Muscle layer of colon (tissue), 2 donors: ENCODE results near the gene TAOK1.

Experiments
- H3K27ac ChIP-seq: one replicate; pipeline ENCODE4 v1.7.0; 2013; ENCODE audit warnings: low read depth, mild to moderate bottlenecking, low read length, moderate library complexity
- H3K27me3 ChIP-seq, 2 donors: one replicate each; pipeline ENCODE4 v1.7.0; 2013; ENCODE audit warnings: low read length in 2 of 2, mild to moderate bottlenecking in 2 of 2; ENCODE audit not compliant: insufficient read depth in 2 of 2, control insufficient read depth in 1 of 2
- H3K36me3 ChIP-seq: one replicate; pipeline ENCODE4 v1.7.0; 2013; ENCODE audit warnings: mild to moderate bottlenecking, low read length; ENCODE audit not compliant: insufficient read depth
- H3K4me1 ChIP-seq: one replicate; pipeline ENCODE4 v1.7.0; 2013; ENCODE audit warnings: mild to moderate bottlenecking, low read length; ENCODE audit not compliant: insufficient read depth
- H3K4me3 ChIP-seq, 2 donors: one replicate each; pipeline ENCODE4 v1.7.0; 2013; ENCODE audit warnings: low read length in 2 of 2, low read depth in 1 of 2, mild to moderate bottlenecking in 1 of 2, moderate library complexity in 1 of 2
- H3K9ac ChIP-seq: one replicate; pipeline ENCODE4 v1.7.0; 2013; ENCODE audit warnings: low read length
- H3K9me3 ChIP-seq: one replicate; pipeline ENCODE4 v1.7.0; 2013; ENCODE audit warnings: mild to moderate bottlenecking, low read length
- donor health status: abdominal sarcoma.
- donor health status: Adenocarcinoma of cecum.

Gene TAOK1

GRCh38 chr17:29589524-29590410, 199.6 kb downstream of the TAOK1 start, which contains the start of gene GIT1:
Gene GIT1, minus strand, starts transcription at chr17:29589648. Its CDS starts 270 bp downstream, at chr17:29589378.
- Histone ChIP-seq H3K27ac (peak within 1 kb of the TSS; percentile 96), H3K4me3 (peak within 1 kb of the TSS; percentile 73 to 84), H3K36me3 (no peaks in the 10 kb centered on the region), H3K27me3 (no peaks in the 10 kb centered on the region), H3K4me1 (peaks cover 67% of the 10 kb centered on the region), H3K9me3 (no peaks in the 10 kb centered on the region), H3K9ac (peak within 1 kb of the TSS; percentile 60)

DNA sequence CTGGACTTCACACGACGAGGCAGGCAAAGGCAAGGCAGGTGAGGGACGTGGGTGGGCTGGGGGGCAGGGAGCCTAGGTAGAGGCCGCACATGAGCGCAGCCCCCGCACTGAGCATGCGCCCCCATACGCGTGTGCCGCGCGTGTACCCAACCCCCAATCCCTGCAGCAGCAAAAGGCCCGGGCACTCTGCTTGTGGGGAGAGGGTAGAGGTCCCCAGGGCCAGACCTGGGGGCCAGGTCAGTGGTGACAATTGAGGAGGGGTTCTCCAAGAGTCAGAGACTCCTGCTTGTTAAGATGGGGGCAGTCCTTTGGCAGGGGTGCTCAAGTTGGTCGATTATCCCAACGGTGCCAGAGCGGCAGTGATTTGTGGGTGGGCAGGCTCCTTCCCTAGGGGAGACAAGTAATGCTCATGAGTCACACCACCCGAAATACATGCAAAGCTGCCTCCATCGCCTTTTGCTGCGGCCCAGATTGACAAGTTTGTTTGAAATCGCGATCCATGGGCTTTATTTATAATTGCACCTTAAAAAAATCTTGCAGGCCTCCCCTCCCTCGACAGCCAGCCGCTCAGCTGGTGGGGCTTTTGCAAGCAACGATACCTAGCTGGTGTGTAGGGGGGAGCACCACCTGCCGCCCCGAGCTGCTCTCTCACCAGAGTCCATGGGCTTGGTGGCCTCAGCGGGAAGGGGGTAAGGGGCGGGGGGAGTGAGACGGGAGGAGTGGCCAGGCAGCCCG, 200.4 kb downstream of the TAOK1 start:
- H3K36me3 ChIP-seq: no peaks in the 10 kb centered on the region
- H3K4me1 ChIP-seq: peaks cover 60% of the 10 kb centered on the region
- no peaks in the 10 kb centered on the region for H3K9me3 ChIP-seq
- no peaks in the 10 kb centered on the region for H3K27me3 ChIP-seq
- H3K4me3 ChIP-seq: peak overlapping the region; percentile 68 to 70
- H3K27ac ChIP-seq: peak overlapping the region; percentile 71
- H3K9ac ChIP-seq: no peak overlapping the region

GRCh38 chr17:29591146-29591736, 201.1 kb downstream of the TAOK1 start:
- Histone ChIP-seq H3K9me3 (no peaks in the 10 kb centered on the region), H3K36me3 (no peaks in the 10 kb centered on the region), H3K4me1 (peaks cover 60% of the 10 kb centered on the region), H3K27ac (peak overlapping the region; percentile 71), H3K9ac (no peak overlapping the region), H3K27me3 (no peaks in the 10 kb centered on the region), H3K4me3 (peak overlapping the region; percentile 25 to 68)

DNA sequence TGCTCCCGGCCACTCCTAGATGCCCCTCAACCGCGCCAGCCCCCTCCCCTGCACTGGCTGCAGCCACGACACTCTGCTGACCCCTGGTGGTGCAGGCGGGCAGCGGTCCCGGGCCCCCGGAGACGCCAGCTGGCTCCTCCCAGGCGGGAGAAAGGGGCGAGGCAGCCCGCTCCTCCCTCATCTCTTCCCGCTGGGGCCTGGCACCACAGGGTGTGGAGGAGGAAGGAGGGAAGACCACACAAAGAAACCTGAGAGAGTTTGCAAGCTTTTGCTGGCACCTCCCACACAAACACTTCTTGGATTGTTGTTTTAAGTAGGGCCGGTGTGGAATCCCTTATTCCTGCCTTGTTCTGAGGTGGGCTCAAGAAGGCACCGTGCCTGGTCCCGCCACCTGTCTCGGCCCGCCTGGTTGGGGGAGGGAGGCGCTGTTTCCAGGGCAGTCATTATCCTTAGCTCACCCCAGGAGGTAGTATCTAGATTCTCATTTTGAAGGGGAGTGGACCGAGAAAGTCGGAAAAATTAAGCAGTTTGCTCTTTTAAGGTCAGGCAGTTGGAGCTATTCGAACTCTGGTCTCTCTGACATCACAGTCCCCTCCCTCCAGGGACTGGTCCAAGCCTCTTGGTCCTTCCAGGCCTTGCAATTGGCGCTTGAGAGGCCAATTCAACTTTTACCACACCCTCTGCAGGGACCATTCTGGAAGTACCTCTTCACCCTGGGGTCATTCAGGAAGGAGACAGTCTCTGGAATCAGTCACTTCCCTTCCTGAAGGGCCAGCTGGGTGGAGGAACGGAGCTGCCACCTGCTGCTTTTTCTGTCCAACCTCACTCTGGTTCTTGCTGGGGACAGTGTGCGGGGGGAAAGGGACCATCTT, 201.8 kb downstream of the TAOK1 start:
- H3K4me1 ChIP-seq: peaks cover 54% of the 10 kb centered on the region
- H3K27ac ChIP-seq: peak overlapping the region; percentile 71
- H3K9ac ChIP-seq: no peak overlapping the region

GRCh38 chr17:29592850-29593551, 202.8 kb downstream of the TAOK1 start, which contains the start of gene ANKRD13B:
Gene ANKRD13B, plus strand, starts transcription at chr17:29593132. Its CDS starts 490 bp downstream, at chr17:29593622.
- Histone ChIP-seq H3K36me3 (no peaks in the 10 kb centered on the region), H3K9ac (no peak within 1 kb of the TSS), H3K9me3 (no peaks in the 10 kb centered on the region), H3K27ac (peak within 1 kb of the TSS; percentile 71), H3K4me3 (peak within 1 kb of the TSS; percentile 60 to 68), H3K4me1 (peaks cover 44% of the 10 kb centered on the region), H3K27me3 (no peaks in the 10 kb centered on the region)

More for the DNA sequence above, 201.8 kb downstream of the TAOK1 start:
- Histone ChIP-seq H3K4me3 (peak overlapping the region; percentile 25 to 68), H3K27me3 (no peaks in the 10 kb centered on the region), H3K9me3 (no peaks in the 10 kb centered on the region), H3K36me3 (no peaks in the 10 kb centered on the region)

- no peak overlapping the region for H3K27ac ChIP-seq
- no peaks in the 10 kb centered on the region for H3K36me3 ChIP-seq
- H3K9ac ChIP-seq: no peak overlapping the region
- peaks cover 38% of the 10 kb centered on the region for H3K4me1 ChIP-seq
- H3K9me3 ChIP-seq: no peaks in the 10 kb centered on the region
- no peaks in the 10 kb centered on the region for H3K27me3 ChIP-seq
- H3K4me3 ChIP-seq: peak overlapping the region; percentile 60 to 63
Measured at GRCh38 chr17:29593591-29594518, 203.7 kb downstream of the TAOK1 start.

- Histone ChIP-seq H3K4me3 (peak overlapping the region in 1 of 2 donors; percentile 63), H3K36me3 (no peaks in the 10 kb centered on the region), H3K9me3 (no peaks in the 10 kb centered on the region), H3K4me1 (peaks cover 38% of the 10 kb centered on the region), H3K27me3 (no peaks in the 10 kb centered on the region), H3K27ac (no peak overlapping the region), H3K9ac (no peak overlapping the region)
Measured at GRCh38 chr17:29594519-29595090, 204.4 kb downstream of the TAOK1 start.

DNA sequence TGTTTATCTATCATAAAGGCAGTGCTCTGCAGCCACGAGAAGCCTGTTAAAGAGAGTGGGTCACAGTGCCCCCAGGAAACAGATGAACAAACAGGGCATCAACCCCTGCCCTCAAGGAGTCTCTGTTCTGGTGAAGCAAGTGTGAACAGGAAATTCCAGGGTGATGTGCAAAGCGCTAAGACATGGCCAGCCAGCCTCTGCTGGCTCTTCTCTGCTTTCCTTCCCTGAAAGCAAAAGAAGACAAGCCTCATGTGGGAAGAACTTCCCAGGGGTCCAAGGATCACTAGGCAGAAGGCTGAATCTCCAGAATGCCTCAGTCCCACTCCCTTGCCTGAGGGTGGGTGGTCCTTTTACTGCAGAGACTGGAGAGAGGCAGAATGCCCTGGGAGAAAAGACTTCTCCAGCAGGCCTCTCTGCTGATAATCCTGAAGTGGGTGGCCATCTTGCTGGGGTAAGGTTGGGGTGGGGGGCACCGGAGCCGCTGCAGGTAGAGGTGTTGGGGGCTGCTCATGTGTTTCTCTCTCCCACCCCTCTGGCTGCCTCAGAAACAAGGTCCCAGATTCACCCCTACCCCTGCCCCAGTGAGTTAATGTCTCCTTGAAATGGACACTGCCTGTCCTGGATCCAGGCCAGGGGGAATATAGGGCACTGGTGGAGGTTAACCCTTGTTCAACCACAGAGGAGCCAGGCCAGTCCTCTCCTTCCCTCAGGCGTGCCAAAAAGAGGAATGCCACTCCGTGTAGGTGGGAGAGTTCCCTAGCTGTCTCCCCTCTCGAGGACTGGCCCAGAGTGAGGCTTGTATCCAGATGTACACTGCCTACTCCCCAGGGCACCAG, 205.2 kb downstream of the TAOK1 start:
- Histone ChIP-seq H3K4me1 (peaks cover 31% of the 10 kb centered on the region), H3K27ac (no peak overlapping the region), H3K27me3 (no peaks in the 10 kb centered on the region), H3K4me3 (no peak overlapping the region), H3K9me3 (no peaks in the 10 kb centered on the region), H3K36me3 (no peaks in the 10 kb centered on the region), H3K9ac (no peak overlapping the region)
